Coronary artery (tissue), 2 donors: ENCODE measurements around the gene CAPZA1.

Experiments
- DNase-seq: peaks from one replicate; pipeline ENCODE4 v3.0.0-alpha.2; 2017; ENCODE audit warnings: low spot score
- H3K27ac ChIP-seq, 2 donors: fragments of 200-600 bp; sonication (generic); one replicate each; pipeline ENCODE4 v1.5.1; 2016 to 2019
- H3K4me3 ChIP-seq: fragments of 200-600 bp; sonication (generic); 2 replicates; pipeline ENCODE4 v1.5.1; 2016; ENCODE audit warnings: mild to moderate bottlenecking, moderate library complexity
- CTCF ChIP-seq: fragments of 200-600 bp; sonication (generic); IDR thresholded peaks from one replicate; pipeline ENCODE4 v1.5.1; 2019; ENCODE audit warnings: antibody characterized with exemption

CAPZA1 gene

GRCh38 chr1:112675728-112676381 lies 56.2 kb downstream of the CAPZA1 start:
- H3K4me3 ChIP-seq, result peak overlapping the region; percentile 80
- no peak for TF ChIP-seq CTCF
- peak overlapping the region; percentile 76 to 93 for H3K27ac ChIP-seq
- DNase-seq, result no peak

- DNase-seq, result no peak
- TF ChIP-seq CTCF, result no peak
- Histone ChIP-seq H3K4me3 (no peak overlapping the region), H3K27ac (no peak overlapping the region)
These were observed 56.9 kb downstream of the CAPZA1 start for GRCh38 chr1:112676543-112676942.

GRCh38 chr1:112677501-112677900 lies 57.9 kb downstream of the CAPZA1 start:
- no peak for TF ChIP-seq CTCF
- Histone ChIP-seq H3K27ac (no peak overlapping the region), H3K4me3 (no peak overlapping the region)
- DNase-seq, result no peak

GRCh38 chr1:112678605-112679004 lies 59.0 kb downstream of the CAPZA1 start:
- Histone ChIP-seq H3K27ac (no peak overlapping the region), H3K4me3 (no peak overlapping the region)
- TF ChIP-seq CTCF, result no peak
- DNase-seq, result no peak

GRCh38 chr1:112685913-112686312 lies 66.3 kb downstream of the CAPZA1 start:
- DNase-seq, result no peak
- no peak overlapping the region for H3K27ac ChIP-seq
- TF ChIP-seq CTCF, result no peak
- H3K4me3 ChIP-seq, result no peak overlapping the region

- no peak overlapping the region for H3K27ac ChIP-seq
- TF ChIP-seq CTCF, result no peak
- DNase-seq, result no peak
- no peak overlapping the region for H3K4me3 ChIP-seq
These were observed 66.8 kb downstream of the CAPZA1 start for GRCh38 chr1:112686417-112686816.

- H3K4me3 ChIP-seq, result no peak overlapping the region
- TF ChIP-seq CTCF, result no peak
- H3K27ac ChIP-seq, result no peak overlapping the region
- DNase-seq, result no peak
These were observed 67.2 kb downstream of the CAPZA1 start for GRCh38 chr1:112686835-112687234.
